H1 (cell line): Measurements from ENCODE around the gene ITGB2. TPM values are rescaled to one million over a fixed set of nuclear protein-coding genes. Genes with fewer than 3 reads are reported as not detected.
A peak's percentile ranks its signal among the peaks of the same experiment; 100 is the strongest.

Source experiments
- CTCF ChIA-PET: fragments of 300-600 bp; sonication (Branson Sonifier 250); formaldehyde crosslinking; loops from one replicate; lab custom pipeline; 2021; ENCODE audit not compliant: partially characterized antibody; lab: Charles Lee
- POLR2A ChIA-PET: fragments of 300-600 bp; sonication (Branson Sonifier 250); formaldehyde crosslinking; loops from one replicate; lab custom pipeline; 2021; ENCODE audit warnings: inconsistent platforms; ENCODE audit not compliant: partially characterized antibody; lab: Charles Lee
- DNase-seq, 2 experiments: peaks; one replicate each; pipeline versions ENCODE4 v3.0.0 to v3.0.0-alpha.2; 2010 to 2022; ENCODE audit warnings: low spot score in 2 of 2, low read depth in 1 of 2, mixed read lengths in 1 of 2
- FAIRE-seq: peaks from 2 replicates; lab custom pipeline; 2011; peaks lifted over from hg19 to GRCh38; lab: Jason Lieb, UNC
- H2AFZ ChIP-seq: 2 replicates; pipeline ENCODE4 v1.8.1; 2012; ENCODE audit warnings: low read length, inconsistent platforms
- H2AK5ac ChIP-seq: 2 replicates; pipeline ENCODE4 v1.6.1; 2013; ENCODE audit warnings: low read depth, low read length
- H2BK120ac ChIP-seq: replicated peaks from 2 replicates; pipeline ENCODE3; 2013; ENCODE audit warnings: low read depth, low read length, inconsistent platforms
- H2BK12ac ChIP-seq: 2 replicates; pipeline ENCODE4 v1.6.1; 2013; ENCODE audit warnings: low read depth, low read length
- H2BK15ac ChIP-seq: 2 replicates; pipeline ENCODE4 v1.6.1; 2013; ENCODE audit warnings: low read length
- H2BK20ac ChIP-seq: 2 replicates; pipeline ENCODE4 v1.6.1; 2013; ENCODE audit warnings: low read length
- H2BK5ac ChIP-seq: 2 replicates; pipeline ENCODE4 v1.6.1; 2013; ENCODE audit warnings: low read depth, low read length
- H3K14ac ChIP-seq: 2 replicates; pipeline ENCODE4 v1.6.1; 2013; ENCODE audit warnings: inconsistent platforms; ENCODE audit not compliant: insufficient read length
- H3K18ac ChIP-seq: 2 replicates; pipeline ENCODE4 v1.6.1; 2013; ENCODE audit warnings: low read length; ENCODE audit errors: extremely low read depth
- H3K23ac ChIP-seq: 2 replicates; pipeline ENCODE4 v1.6.1; 2013; ENCODE audit warnings: inconsistent platforms; ENCODE audit not compliant: insufficient read length
- H3K23me2 ChIP-seq: 2 replicates; pipeline ENCODE4 v1.6.1; 2013; ENCODE audit warnings: low read depth, low read length
- H3K27ac ChIP-seq: 2 replicates; pipeline ENCODE4 v1.6.1; 2011; ENCODE audit warnings: low read depth, low read length, inconsistent platforms
- H3K27me3 ChIP-seq, 4 experiments: replicated peaks in 1 of 4; 1 replicate in 1 of 4; 2 replicates in 3 of 4; pipeline versions ENCODE4 v1.6.1 to v1.8.1; 2011 to 2013; ENCODE audit warnings: low read length in 3 of 4, mild to moderate bottlenecking in 3 of 4, inconsistent platforms in 2 of 4, mixed read lengths in 2 of 4, moderate library complexity in 1 of 4; ENCODE audit not compliant: control insufficient read depth in 3 of 4, insufficient read depth in 3 of 4; ENCODE audit errors: extremely low read depth in 1 of 4
- H3K36me3 ChIP-seq, 4 experiments: 2 replicates each; pipeline versions ENCODE4 v1.6.1 to v1.8.1; 2011 to 2013; ENCODE audit warnings: mild to moderate bottlenecking in 4 of 4, low read length in 3 of 4, moderate library complexity in 2 of 4, control low read depth in 1 of 4, inconsistent platforms in 1 of 4; ENCODE audit not compliant: insufficient read depth in 4 of 4, control insufficient read depth in 2 of 4
- H3K4ac ChIP-seq: replicated peaks from 2 replicates; pipeline ENCODE3; 2013; ENCODE audit warnings: low read length, low read depth, mixed read lengths, inconsistent platforms; ENCODE audit not compliant: insufficient read length
- H3K4me1 ChIP-seq, 4 experiments: replicated peaks in 1 of 4; 1 replicate in 1 of 4; 2 replicates in 3 of 4; pipeline versions ENCODE4 v1.6.1 to v1.8.1; 2011 to 2013; ENCODE audit warnings: low read length in 3 of 4, inconsistent platforms in 2 of 4, mixed read lengths in 1 of 4; ENCODE audit not compliant: insufficient read depth in 4 of 4, control insufficient read depth in 3 of 4
- H3K4me2 ChIP-seq, 2 experiments: 2 replicates each; pipeline versions ENCODE4 v1.6.1 to v1.8.1; 2011 to 2013; ENCODE audit warnings: low read depth in 2 of 2, low read length in 2 of 2, control low read depth in 1 of 2, inconsistent platforms in 1 of 2, mild to moderate bottlenecking in 1 of 2; ENCODE audit not compliant: insufficient read depth in 1 of 2
- H3K4me3 ChIP-seq, 4 experiments: fragments of 200-600, 300-600 bp in 1 of 4; sonication (generic), shearing (Covaris generic), sonication (Bioruptor Twin) in 1 of 4; 2 replicates each; pipeline versions ENCODE4 v1.5.1 to v1.8.1; 2011 to 2016; ENCODE audit warnings: low read length in 4 of 4, low read depth in 3 of 4, control low read depth in 2 of 4, inconsistent platforms in 2 of 4, mild to moderate bottlenecking in 2 of 4, mixed read lengths in 1 of 4, moderate library complexity in 1 of 4; ENCODE audit not compliant: insufficient read depth in 2 of 4; ENCODE audit errors: extremely low read depth in 1 of 4
- H3K56ac ChIP-seq: replicated peaks from 2 replicates; pipeline ENCODE3; 2013; ENCODE audit warnings: low read depth, mild to moderate bottlenecking, mixed read lengths, low read length, inconsistent platforms; ENCODE audit not compliant: insufficient read length
- H3K79me1 ChIP-seq: 2 replicates; pipeline ENCODE4 v1.6.1; 2013; ENCODE audit warnings: low read depth, low read length, control low read depth
- H3K79me2 ChIP-seq, 2 experiments: 2 replicates each; pipeline versions ENCODE4 v1.6.1 to v1.8.1; 2012 to 2013; ENCODE audit warnings: low read length in 2 of 2, mild to moderate bottlenecking in 2 of 2, inconsistent platforms in 1 of 2; ENCODE audit not compliant: insufficient read depth in 2 of 2, control insufficient read depth in 1 of 2
- H3K9ac ChIP-seq, 4 experiments: replicated peaks in 1 of 4; 1 replicate in 1 of 4; 2 replicates in 3 of 4; pipeline versions ENCODE4 v1.6.1 to v1.8.1; 2011 to 2013; ENCODE audit warnings: low read depth in 3 of 4, low read length in 3 of 4, control low read depth in 2 of 4, mild to moderate bottlenecking in 2 of 4, moderate library complexity in 2 of 4, inconsistent platforms in 1 of 4; ENCODE audit errors: extremely low read depth in 1 of 4
- H3K9me3 ChIP-seq, 2 experiments: 2 replicates each; pipeline versions ENCODE4 v1.6.1 to v1.8.1; 2012 to 2013; ENCODE audit warnings: mild to moderate bottlenecking in 2 of 2, moderate library complexity in 2 of 2, control low read depth in 1 of 2, inconsistent platforms in 1 of 2, low read depth in 1 of 2, low read length in 1 of 2, mixed read lengths in 1 of 2; ENCODE audit not compliant: insufficient read depth in 2 of 2
- H4K20me1 ChIP-seq, 2 experiments: replicated peaks in 1 of 2; 2 replicates each; pipeline versions ENCODE3 to v1.8.1; 2011 to 2013; ENCODE audit warnings: inconsistent platforms in 2 of 2, low read length in 2 of 2, mild to moderate bottlenecking in 1 of 2; ENCODE audit not compliant: insufficient read depth in 2 of 2, control insufficient read depth in 1 of 2
- H4K5ac ChIP-seq: 2 replicates; pipeline ENCODE4 v1.6.1; 2013; ENCODE audit warnings: low read length, low read depth, mixed read lengths, inconsistent platforms; ENCODE audit not compliant: insufficient read length
- H4K8ac ChIP-seq: 2 replicates; pipeline ENCODE4 v1.8.0; 2013; ENCODE audit warnings: mild to moderate bottlenecking, moderate library complexity, low read length, inconsistent platforms; ENCODE audit not compliant: insufficient read depth; ENCODE audit errors: extremely low read depth
- H4K91ac ChIP-seq: replicated peaks from 2 replicates; pipeline ENCODE3; 2013; ENCODE audit warnings: low read length, mixed read lengths, inconsistent platforms; ENCODE audit not compliant: insufficient read length
- EZH2 ChIP-seq: fragments of 200-600 bp; sonication (generic); IDR thresholded peaks from 2 replicates; pipeline ENCODE4 v1.7.1; 2012; ENCODE audit warnings: low read depth, mild to moderate bottlenecking, moderate library complexity, low read length, inconsistent platforms; ENCODE audit not compliant: severe bottlenecking
- RNF2 ChIP-seq: fragments of 200-900, 300-1000 bp; sonication (generic); IDR thresholded peaks from 2 replicates; pipeline ENCODE4 v1.7.1; 2016; ENCODE audit warnings: borderline replicate concordance, low read depth, mild to moderate bottlenecking, antibody characterized with exemption, low read length; ENCODE audit not compliant: poor library complexity, severe bottlenecking; ENCODE audit errors: missing control alignments
- SP4 ChIP-seq: IDR thresholded peaks from 2 replicates; pipeline ENCODE4 v1.6.1; 2012; ENCODE audit warnings: low read length, inconsistent platforms
- SUZ12 ChIP-seq: fragments of 200-600 bp; sonication (generic); IDR thresholded peaks from 2 replicates; pipeline ENCODE4 v1.6.1; 2012; ENCODE audit warnings: mild to moderate bottlenecking, inconsistent platforms, low read length, moderate library complexity, mixed read lengths
- WGBS, 2 experiments: shearing (Covaris generic) in 1 of 2; methylation state at CpG; one replicate each; pipeline versions ENCODE4 v1.1.6 to v1.1.7; 2013 to 2015; ENCODE audit warnings: low lambda C conversion rate in 2 of 2, mixed read lengths in 2 of 2, inconsistent platforms in 1 of 2, low coverage in 1 of 2, missing lambda C conversion rate in 1 of 2; ENCODE audit not compliant: insufficient replicate concordance in 2 of 2, insufficient coverage in 1 of 2, insufficient read length in 1 of 2; ENCODE audit errors: extremely low coverage in 1 of 2, missing lambda C conversion rate in 1 of 2; 5-methylcytosine and 5-hydroxymethylcytosine counted together
- long read RNA-seq, 2 experiments: library from RNA in 1 of 2; library from capped mRNA in 1 of 2; stranded (forward); transcript quantifications; one replicate each; pipeline ENCODE4 v2.0.0, GENCODE V29; 2021; ENCODE audit warnings: inconsistent platforms in 1 of 2
- polyA minus RNA-seq, 3 experiments: library from RNA; depleted of rRNA, polyadenylated mRNA; stranded (reverse); fragments of >200 nt; gene quantifications; 1 replicate in 2 of 3; 2 replicates in 1 of 3; pipeline ENCODE4 v1.2.3, GENCODE V29; 2011
- polyA plus RNA-seq, 7 experiments: library from polyadenylated mRNA; depleted of rRNA in 3 of 7; stranded (reverse) in 5 of 7; unstranded in 2 of 7; fragments of >200 nt in 5 of 7; fragments of 200-250 nt in 2 of 7; gene quantifications; 1 replicate in 5 of 7; 2 replicates in 1 of 7; 4 replicates in 1 of 7; pipeline versions ENCODE4 v1.2.1 to v1.2.3, GENCODE V29; 2011 to 2013; ENCODE audit warnings: missing spikeins in 2 of 7, mixed read lengths in 2 of 7
- total RNA-seq: library from RNA; stranded (reverse); fragmentation: NEBNext Ultra II Directional; extraction: Animal tissue kit (Norgen Biotek cat#: 25700); gene quantifications from 2 replicates; pipeline ENCODE4 v1.2.1, GENCODE V29; 2021

The ITGB2 gene
- 0.24 and 0.36 TPM in 2 replicates for total RNA-seq
- 0.63 and 0.89 TPM in 2 replicates for polyA plus RNA-seq (2011; rRNA removed)
- 0.76 TPM for polyA plus RNA-seq (2011; cell fraction: cytosol; rRNA removed)
- polyA plus RNA-seq (2011; cell fraction: nucleus; rRNA removed) = 1.6 TPM
- polyA plus RNA-seq (2012, experiment 1 of 2) = 0.40 to 0.58 TPM (median 0.48 TPM) in 4 replicates
- polyA plus RNA-seq (2012, experiment 2 of 2) = 0.49 TPM
- polyA plus RNA-seq (2013, experiment 1 of 2) = 0.26 TPM
- 0.52 TPM for polyA plus RNA-seq (2013, experiment 2 of 2)
- 0.25 and 0.27 TPM in 2 replicates for polyA minus RNA-seq (2011; rRNA and poly(A)+ RNA removed)
- not detected for polyA minus RNA-seq (2011; cell fraction: cytosol; rRNA and poly(A)+ RNA removed)
- 0.70 TPM for polyA minus RNA-seq (2011; cell fraction: nucleus; rRNA and poly(A)+ RNA removed)
- long read RNA-seq, experiment 1 = 0 reads
- long read RNA-seq, experiment 2 = 0 reads

DNA sequence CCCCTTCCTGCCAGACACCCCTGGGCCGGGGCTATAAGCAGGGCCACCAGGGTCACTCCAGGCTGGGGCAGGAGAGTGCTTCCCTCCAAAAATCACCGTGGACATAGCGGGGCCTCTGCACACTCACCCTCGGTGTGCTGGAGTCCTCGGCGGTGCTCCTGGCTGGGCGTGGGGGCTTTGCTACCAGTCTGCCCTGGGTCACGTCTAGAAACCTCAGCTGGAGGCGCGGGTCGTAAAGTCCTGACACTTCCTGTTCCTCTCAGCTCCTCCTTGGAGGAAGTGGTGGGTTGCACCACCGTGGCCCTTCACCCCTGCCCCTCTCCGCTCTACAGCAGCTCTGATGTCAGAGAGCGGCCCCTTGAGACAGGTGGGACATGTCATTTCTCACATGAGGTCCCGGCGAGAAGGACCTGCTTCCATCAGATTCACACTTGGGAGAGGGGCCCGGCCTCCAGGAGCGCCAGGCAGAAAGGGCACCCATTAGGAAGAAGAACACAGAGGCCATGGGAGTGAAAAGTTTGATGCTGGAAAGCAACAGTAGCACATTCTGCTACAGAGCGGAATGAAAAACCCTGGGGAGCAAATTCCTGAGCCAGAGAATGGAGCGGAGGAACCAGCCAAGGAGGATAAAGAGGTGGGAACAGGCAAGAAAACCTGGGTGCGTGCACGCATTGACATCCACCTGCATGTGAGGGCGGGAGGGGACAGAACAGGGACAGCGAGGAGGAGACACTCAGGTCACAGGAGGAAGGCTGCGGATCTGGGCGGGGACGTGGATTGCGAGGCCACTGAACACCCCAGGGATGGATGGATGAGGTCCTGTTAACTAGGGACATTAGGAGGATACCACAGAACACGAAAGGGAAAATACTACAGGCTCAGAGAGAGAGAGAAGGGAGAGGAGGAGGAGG lies at the start of gene ITGB2:
Gene ITGB2, minus strand, starts transcription at position 206 of the 911 bp plus-strand sequence. CDS start 10,117 bp downstream, outside the sequence.
- no peak within 1 kb of the TSS for H2BK120ac ChIP-seq
- TF ChIP-seq EZH2 (peak; percentile 51), SUZ12 (peak; percentile 66), RNF2 (peak; percentile 42), SP4 (no peak)
- TF ChIP-seq, all 59 proteins: peak for 3
- Histone ChIP-seq H2BK20ac (peak within 1 kb of the TSS; percentile 51), H3K4ac (peak within 1 kb of the TSS; percentile 94), H2BK5ac (peak within 1 kb of the TSS; percentile 47; the same call in 1 of the 2 replicates), H4K20me1 (peaks cover 0 to 5% of the 10 kb centered on the region in 2 experiments), H3K18ac (no peak within 1 kb of the TSS; the same call in 1 of the 2 replicates), H3K79me1 (0 out of 2 replicates have a peak, but pooled peaks cover 3% of the 10 kb centered on the region), H2AK5ac (peak within 1 kb of the TSS; percentile 99), H3K36me3 (no peaks in the 10 kb centered on the region), H4K5ac (no peak within 1 kb of the TSS), H3K9me3 (no peaks in the 10 kb centered on the region), H2AFZ (peak within 1 kb of the TSS; percentile 43; the same call in 1 of the 2 replicates), H3K27ac (no peak within 1 kb of the TSS), H3K9ac (peak within 1 kb of the TSS in 1 of 4 experiments; percentile 47; a peak in 1 of 7 replicates), H3K27me3 (peaks cover 15 to 59% (median 52%) of the 10 kb centered on the region in 4 experiments), H3K4me1 (peaks cover 0 to 14% (median 10%) of the 10 kb centered on the region in 4 experiments; a peak in 6 of 7 replicates), H3K56ac (no peak within 1 kb of the TSS), H2BK15ac (peak within 1 kb of the TSS; percentile 100), H3K23me2 (peaks cover 8% of the 10 kb centered on the region), H3K23ac (peak within 1 kb of the TSS; percentile 56), H2BK12ac (peak within 1 kb of the TSS; percentile 100; the same call in 1 of the 2 replicates), H3K79me2 (no peaks in the 10 kb centered on the region), H3K14ac (no peak within 1 kb of the TSS), H4K8ac (peak within 1 kb of the TSS; percentile 35; the same call in 1 of the 2 replicates), H4K91ac (peak within 1 kb of the TSS; percentile 93), H3K4me3 (peak within 1 kb of the TSS in 2 of 4 experiments; percentile 18 to 51; a peak in 4 of 8 replicates), H3K4me2 (peak within 1 kb of the TSS; percentile 56 to 78)
- 69% methylated on average over 29 of the region's 29 CpGs; no CpG with 5 or more reads in 1 of the 2 experiments for WGBS, 2 experiments
- POLR2A ChIA-PET = interaction anchor here (0.7 to 1.7 kb wide), 2 partner anchors 47 to 119 kb away, joined by 3 to 7 read pairs; partner anchors contain the start of genes PTTG1IP and UBE2G2
- no peak for FAIRE-seq
- CTCF ChIA-PET = interaction anchor here (0.6 kb wide), 2 partner anchors 211 to 637 kb away, joined by 3 read pairs; no protein-coding TSS in a partner anchor
- DNase-seq = no peak
